Stimulated activated CD4-positive, alpha-beta T cell treated with anti-CD3 and anti-CD28 coated beads, Interleukin-12 subunit alpha, Interleukin-12 subunit beta, amount 100 ng/mL, for 4 hours (primary cell): ENCODE results near the gene CACNB2.
"Not testable (repeated sequence)": the region's sequence is repeated elsewhere in the genome, so short reads cannot be mapped to it uniquely, and the experiment has no call there.

Experiments
- DNase-seq: peaks from one replicate; pipeline ENCODE4 v3.0.0-alpha.2; 2020

The CACNB2 gene

GRCh38 chr10:18532881-18533535 is 392.8 kb downstream of the CACNB2 start:
- no peak for DNase-seq

- DNase-seq = no peak
Measured at GRCh38 chr10:18533896-18534295, 393.7 kb downstream of the CACNB2 start.

DNA sequence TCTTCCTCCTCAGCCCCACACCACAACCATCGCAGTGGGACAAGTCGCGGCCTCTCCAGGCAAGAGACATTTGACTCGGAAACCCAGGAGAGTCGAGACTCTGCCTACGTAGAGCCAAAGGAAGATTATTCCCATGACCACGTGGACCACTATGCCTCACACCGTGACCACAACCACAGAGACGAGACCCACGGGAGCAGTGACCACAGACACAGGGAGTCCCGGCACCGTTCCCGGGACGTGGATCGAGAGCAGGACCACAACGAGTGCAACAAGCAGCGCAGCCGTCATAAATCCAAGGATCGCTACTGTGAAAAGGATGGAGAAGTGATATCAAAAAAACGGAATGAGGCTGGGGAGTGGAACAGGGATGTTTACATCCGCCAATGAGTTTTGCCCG is 399.1 kb downstream of the CACNB2 start:
- DNase-seq = no peak

DNA sequence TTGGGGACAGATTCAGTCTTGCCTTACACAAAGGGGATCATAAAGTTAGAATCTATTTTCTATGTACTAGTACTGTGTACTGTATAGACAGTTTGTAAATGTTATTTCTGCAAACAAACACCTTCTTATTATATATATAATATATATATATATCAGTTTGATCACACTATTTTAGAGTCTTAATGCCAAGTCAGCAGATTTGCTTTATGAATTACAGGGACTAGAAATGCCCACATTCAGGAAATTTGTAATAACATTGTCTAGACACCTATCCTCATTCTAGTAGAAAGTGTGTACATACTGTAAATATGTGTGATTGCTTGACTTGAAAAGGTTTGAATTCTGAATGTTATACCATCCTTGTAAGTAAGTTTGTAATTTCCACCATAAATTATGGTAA is 400.0 kb downstream of the CACNB2 start:
- DNase-seq = no peak

DNA sequence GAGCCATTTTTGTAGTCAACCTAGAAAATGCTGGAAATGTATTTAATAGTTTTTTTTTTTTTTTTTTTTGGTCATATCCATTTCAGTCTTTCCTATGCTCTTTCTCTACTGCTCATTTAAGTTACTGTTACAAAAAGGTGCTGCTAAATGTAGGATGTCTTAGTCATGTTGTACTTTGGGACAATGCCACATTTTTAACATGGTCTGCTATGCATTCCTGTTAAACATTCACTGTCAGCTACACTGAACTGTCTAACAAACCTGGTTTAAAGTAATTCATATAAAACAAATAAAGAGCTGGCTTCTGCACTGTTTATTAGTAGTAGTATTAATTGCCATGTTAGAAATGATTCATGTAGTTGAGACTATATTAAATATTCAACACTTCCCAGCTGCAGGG is 402.6 kb downstream of the CACNB2 start:
- DNase-seq = no peak

- no peak for DNase-seq
Measured at GRCh38 chr10:18545621-18546305, 405.5 kb downstream of the CACNB2 start.

DNA sequence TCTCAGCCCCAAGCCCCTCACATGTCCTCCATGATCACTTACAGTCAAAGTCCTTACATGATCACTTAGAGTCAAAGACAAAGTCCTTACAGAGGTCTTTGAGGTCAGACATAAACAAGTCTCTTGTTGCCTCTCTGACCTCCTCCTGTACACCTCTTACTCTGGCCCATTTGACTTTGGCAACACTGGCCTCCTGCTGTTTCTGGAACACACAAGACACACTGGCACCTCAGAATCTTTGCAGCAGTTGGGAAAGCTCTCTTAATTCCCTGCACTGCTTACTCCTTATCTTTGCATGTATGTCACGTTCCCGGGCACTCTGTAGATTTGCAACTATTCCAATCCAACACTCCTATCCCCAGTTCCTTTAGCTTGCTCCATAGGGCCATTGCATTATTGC is 408.9 kb downstream of the CACNB2 start:
- no peak for DNase-seq

GRCh38 chr10:18551473-18551872 is 411.2 kb downstream of the CACNB2 start:
- DNase-seq = no peak

GRCh38 chr10:18554479-18554878 is 414.3 kb downstream of the CACNB2 start:
- DNase-seq = no peak

DNA sequence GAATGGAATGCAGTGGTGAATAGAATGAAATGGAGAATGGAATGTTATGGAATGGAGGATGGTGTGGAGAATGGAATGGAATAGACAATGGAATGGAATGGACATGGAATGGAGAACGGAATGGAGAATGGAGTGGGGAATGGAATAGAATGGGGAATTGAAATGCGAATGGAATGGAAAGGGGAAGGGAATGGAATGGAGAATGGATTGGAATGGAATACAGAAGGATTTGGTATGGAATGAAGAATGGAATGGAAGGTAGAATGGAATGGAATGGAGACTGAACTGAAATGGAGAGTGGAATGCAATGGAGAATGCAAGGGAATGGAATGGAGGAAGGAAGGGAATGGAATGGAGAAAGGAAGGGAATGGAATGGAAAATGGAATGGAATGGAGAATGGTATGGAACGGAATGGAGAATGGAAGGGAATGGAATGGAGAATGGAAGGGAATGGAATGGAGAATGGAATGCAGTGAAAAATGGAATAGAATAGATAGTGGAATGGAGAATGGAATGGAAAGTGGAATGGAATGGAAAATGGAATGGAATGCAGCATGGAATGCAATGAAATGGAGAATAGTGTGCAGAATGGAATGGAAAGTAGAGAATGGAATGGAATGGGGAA is 416.4 kb downstream of the CACNB2 start:
- no peak for DNase-seq

GRCh38 chr10:18557960-18558359 is 417.7 kb downstream of the CACNB2 start:
- DNase-seq = no peak

DNA sequence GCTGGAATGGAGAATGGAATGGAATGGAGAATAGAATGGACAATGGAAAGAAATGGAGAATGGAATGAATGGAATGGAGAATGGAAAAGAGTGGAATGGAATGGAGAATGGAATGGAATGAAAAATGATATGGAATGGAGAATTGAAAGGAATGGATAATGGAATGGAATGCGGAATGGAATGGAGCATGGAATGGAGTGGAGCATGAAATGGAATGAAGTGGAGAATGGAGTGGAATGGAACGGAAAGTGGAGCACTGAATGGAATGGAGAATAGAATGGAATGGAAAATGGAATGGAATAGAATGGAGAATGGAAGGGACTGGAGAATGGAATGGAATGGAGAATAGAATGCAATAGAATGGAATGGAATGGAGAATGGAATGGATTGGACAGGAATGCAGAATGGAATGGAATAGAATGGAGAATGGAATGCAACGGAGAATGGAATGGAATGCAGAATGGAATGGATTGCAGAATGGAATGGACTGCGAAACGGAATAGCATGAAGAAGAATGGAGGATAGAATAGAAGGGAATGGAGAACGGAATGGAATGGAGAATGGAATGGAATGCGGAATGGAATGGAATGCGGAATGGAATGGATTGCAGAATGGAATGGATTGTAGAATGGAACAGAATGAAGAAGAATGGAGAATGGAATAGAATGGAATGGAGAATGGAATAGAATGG is 421.8 kb downstream of the CACNB2 start:
- no peak for DNase-seq

GRCh38 chr10:18563003-18563726 is 422.9 kb downstream of the CACNB2 start:
- DNase-seq = no peak

DNA sequence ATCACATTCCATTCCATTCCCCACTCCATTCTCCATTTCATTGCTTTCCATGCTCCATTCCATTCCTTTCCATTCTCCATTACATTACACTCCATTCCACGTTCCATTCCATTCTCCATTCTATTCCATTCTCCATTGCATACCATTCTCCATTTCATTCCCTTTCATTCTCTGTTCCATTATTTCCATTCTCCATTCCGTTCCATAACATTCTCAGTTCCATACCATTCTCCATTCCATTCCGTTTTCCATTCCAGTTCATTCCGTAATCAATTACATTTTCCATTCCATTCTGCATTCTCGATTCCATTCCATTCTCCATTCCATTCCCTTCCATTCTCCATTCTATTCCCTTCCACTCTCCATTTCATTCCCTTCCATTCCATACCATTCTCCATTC is 424.8 kb downstream of the CACNB2 start:
- DNase-seq = no peak

DNA sequence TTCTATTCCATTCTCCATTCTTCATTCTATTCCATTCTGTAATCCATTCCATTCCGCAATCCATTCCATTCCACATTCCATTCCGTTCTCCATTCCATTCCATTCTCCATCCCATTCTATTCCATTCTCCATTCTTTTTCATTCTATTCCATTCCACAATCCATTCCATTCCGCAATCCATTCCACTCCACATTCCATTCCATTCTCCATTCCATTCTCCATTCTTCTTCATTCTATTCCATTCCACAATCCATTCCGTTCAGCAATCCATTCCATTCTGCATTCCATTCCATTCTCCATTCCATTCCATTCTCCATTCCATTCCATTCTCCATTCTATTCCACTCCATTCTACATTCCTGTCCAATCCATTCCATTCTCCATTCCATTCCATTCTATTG is 426.0 kb downstream of the CACNB2 start:
- DNase-seq = no peak

GRCh38 chr10:18567343-18567856 is 427.2 kb downstream of the CACNB2 start:
- DNase-seq = no peak

- DNase-seq = not testable (repeated sequence)
Measured at GRCh38 chr10:18570386-18570785, 430.2 kb downstream of the CACNB2 start.

GRCh38 chr10:18571076-18571475 is 430.9 kb downstream of the CACNB2 start:
- no peak for DNase-seq

DNA sequence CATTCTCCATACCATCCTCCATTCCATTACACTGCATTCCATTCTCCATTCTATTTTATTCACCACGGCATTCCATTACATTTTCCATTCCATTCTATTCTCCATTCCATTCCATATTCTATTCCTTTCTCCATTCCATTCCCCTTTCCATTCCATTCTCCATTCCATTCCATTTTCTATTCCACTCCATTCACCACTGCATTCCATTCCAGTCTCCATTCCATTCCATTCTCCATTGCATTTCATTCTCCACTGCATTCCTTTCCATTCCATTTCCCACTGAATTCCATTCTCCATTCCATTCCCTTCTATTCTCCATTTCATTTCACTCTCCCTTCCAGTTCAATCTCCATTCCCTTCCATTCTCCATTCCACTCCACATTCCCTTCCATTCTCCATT is 431.6 kb downstream of the CACNB2 start:
- DNase-seq = no peak

GRCh38 chr10:18572959-18573561 is 432.8 kb downstream of the CACNB2 start:
- DNase-seq = no peak

DNA sequence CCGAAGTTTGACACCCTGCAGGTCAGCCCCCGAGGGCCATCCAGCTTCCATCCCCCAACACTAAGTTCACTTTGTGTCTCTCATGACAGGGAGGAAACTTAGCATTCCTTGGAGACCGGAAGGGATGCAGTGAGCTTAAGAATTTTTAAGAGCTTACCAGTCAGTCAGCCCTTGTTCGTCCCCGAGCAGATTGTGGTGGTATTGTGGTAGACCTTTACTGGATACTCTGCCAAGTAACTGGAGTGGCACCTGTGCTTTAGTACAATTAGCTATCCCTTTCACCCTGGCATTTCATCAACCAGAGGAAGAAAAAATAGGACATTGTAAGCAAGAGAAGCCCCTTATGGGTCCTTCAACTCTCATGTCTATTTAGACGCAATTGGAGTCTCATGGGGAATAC is 436.4 kb downstream of the CACNB2 start:
- no peak for DNase-seq
